ENCODE data around the gene GNB3. TPM values are rescaled to one million over a fixed set of nuclear protein-coding genes. Genes with fewer than 3 reads are reported as not detected.

The GNB3 gene
- total RNA-seq (1 to 10 TPM; 3.8 to 5.6 TPM), polyA plus RNA-seq (not detected), total RNA-seq (0 to 0.95 (median 0.41) reads per million in 6 experiments)

GRCh38 chr12:6840761-6841515 is at the start of gene GNB3:
GNB3 (plus strand) TSS chr12:6840925; CDS start chr12:6841288, 363 bp downstream.
- Mint-ChIP-seq H3K4me1 (peaks cover 0 to 1% (median 0%) of the 10 kb centered on the region in 4 donors), H3K4me3 (no peak within 1 kb of the TSS), H3K27ac (no peak within 1 kb of the TSS), H3K36me3 (peaks cover 0 to 2% (median 0%) of the 10 kb centered on the region in 3 donors), H3K27me3 (no peaks in the 10 kb centered on the region), H3K9me3 (no peaks in the 10 kb centered on the region)
- ATAC-seq (no peak), DNase-seq (no peak)
- POLR2A ChIA-PET, result interaction anchor here (2.0 kb wide), 1 partner anchor 8 kb away, joined by 4 read pairs; no protein-coding TSS in a partner anchor

DNA sequence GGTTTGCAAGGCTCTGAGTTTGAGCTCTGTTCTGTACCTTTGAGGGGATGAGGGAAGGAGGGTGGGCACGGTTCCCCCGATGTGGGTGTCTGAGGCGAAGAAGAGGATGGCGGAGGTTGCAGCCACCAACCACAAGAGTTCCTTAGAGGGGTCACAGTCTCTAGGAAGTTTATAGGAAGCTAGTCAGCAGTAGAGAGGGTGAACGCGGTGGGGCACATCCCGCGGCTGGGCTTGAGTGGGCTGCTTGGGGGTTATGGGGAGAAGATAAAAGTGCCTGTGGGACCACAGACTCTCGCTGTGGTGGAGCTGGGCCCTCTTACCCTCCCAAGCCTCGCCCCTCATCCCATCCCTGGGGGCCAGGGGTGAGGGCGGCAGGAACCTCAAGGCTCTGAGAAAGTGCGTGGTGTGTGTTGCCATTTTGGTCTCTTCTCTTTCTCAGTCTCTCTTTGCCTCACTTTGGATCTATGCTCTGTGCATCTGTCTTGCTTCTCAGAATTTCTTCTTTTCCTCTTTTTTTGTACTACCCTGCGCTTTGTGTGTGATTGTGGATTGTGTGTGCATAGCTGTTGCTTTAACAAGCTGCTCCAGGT is 48.7 kb upstream of the GNB3 start:
- Mint-ChIP-seq H3K27me3 (peaks cover 0 to 9% (median 0%) of the 10 kb centered on the region in 5 donors), H3K4me3 (peak overlapping the region; percentile 29 to 83 (median 65)), H3K9me3 (no peaks in the 10 kb centered on the region), H3K36me3 (no peaks in the 10 kb centered on the region), H3K27ac (peak overlapping the region in 9 of 10 donors; percentile 24 to 86 (median 72)), H3K4me1 (peaks cover 21 to 50% (median 39%) of the 10 kb centered on the region in 4 donors)
- DNase-seq (no peak), ATAC-seq (peak; percentile 19 to 28)
- POLR2A ChIA-PET, result interaction anchor here (0.8 to 2.7 kb wide), 7 partner anchors 9 to 160 kb away, joined by 3 to 14 read pairs (median 4); partner anchors contain the start of genes C12orf57, MLF2, PTMS and RNU7-1

DNA sequence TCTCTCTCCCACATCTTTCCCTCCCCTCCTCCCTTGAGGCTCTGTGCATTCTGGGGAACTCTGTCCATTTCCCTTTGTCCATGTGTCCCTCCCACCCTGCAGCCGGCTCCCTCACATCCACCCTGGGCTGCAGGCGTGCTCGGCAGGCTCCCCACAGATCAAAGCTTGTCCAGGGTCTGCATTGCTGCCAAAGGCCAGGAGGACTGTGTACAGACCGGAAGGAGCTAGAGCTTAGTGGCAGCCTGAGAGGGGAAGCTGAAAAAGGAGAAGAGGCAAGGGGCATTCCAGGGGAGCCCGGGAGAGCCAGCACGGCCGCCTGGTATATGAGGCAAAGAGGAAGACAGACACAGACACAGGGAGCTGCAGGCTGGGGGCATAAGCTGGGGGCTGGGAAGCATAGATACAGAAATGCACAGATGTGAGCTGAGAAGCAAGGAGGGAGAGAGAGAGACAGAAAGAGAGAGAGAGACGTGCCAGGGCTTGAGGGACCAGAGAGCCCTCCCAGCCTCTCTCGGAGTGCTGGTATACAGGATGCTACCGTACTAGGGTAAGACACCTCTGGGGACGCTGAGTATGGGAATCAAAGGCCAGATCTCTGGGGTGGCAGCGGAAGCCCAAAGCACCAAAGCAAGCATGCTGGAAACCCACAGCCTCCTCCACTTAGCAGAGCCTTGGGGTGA is 48.1 kb upstream of the GNB3 start:
- Mint-ChIP-seq H3K9me3 (no peaks in the 10 kb centered on the region), H3K27ac (peak overlapping the region; percentile 45 to 86 (median 74)), H3K4me3 (peak overlapping the region; percentile 29 to 83 (median 70)), H3K27me3 (peaks cover 0 to 12% (median 0%) of the 10 kb centered on the region in 5 donors), H3K4me1 (peaks cover 20 to 46% (median 36%) of the 10 kb centered on the region in 4 donors), H3K36me3 (no peaks in the 10 kb centered on the region)
- DNase-seq, result peak; percentile 17 to 77 (median 54)
- POLR2A ChIA-PET, result interaction anchor here (1.0 to 2.7 kb wide), 7 partner anchors 9 to 161 kb away, joined by 3 to 14 read pairs (median 4); partner anchors contain the start of genes C12orf57, MLF2, PTMS and RNU7-1
- ATAC-seq, result peak; percentile 95 to 97

DNA sequence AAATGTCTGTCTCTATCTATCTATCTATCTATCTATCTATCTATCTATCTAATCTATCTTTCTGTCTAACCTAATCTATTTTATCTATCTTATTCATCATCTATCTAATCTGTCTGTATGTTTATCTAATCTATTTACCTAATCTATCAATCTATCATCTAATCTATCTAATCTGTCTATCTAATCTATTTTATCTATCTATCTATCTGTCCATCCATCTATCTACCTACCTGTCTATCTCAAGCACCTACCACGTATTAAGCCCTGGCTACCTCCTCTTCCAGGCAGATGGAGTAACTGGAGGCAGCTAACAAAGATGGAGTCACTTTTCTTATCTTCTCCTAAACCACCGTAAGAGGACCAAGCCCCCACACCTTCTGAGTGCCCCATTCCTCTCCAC is 45.6 kb upstream of the GNB3 start:
- no peak for DNase-seq
- POLR2A ChIA-PET, result no interaction called here
- H3K4me3 Mint-ChIP-seq, result no peak overlapping the region
- no peak for ATAC-seq
- peaks cover 0 to 32% (median 8%) of the 10 kb centered on the region in 5 donors for H3K27me3 Mint-ChIP-seq
- peak overlapping the region in 1 of 10 donors; percentile 90 for H3K27ac Mint-ChIP-seq
- H3K36me3 Mint-ChIP-seq, result no peaks in the 10 kb centered on the region
- no peaks in the 10 kb centered on the region for H3K9me3 Mint-ChIP-seq
- peaks cover 15 to 30% (median 23%) of the 10 kb centered on the region in 4 donors for H3K4me1 Mint-ChIP-seq

GRCh38 chr12:6796576-6796975 is 44.1 kb upstream of the GNB3 start:
- DNase-seq, result no peak
- H3K27me3 Mint-ChIP-seq, result peaks cover 0 to 33% (median 9%) of the 10 kb centered on the region in 5 donors
- POLR2A ChIA-PET, result interaction anchor here (0.5 kb wide), 1 partner anchor 347 kb away, joined by 4 read pairs; no protein-coding TSS in a partner anchor
- H3K27ac Mint-ChIP-seq, result no peak overlapping the region
- no peaks in the 10 kb centered on the region for H3K36me3 Mint-ChIP-seq
- H3K4me1 Mint-ChIP-seq, result peaks cover 15 to 22% (median 21%) of the 10 kb centered on the region in 4 donors
- H3K4me3 Mint-ChIP-seq, result no peak overlapping the region
- no peak for ATAC-seq
- no peaks in the 10 kb centered on the region for H3K9me3 Mint-ChIP-seq

DNA sequence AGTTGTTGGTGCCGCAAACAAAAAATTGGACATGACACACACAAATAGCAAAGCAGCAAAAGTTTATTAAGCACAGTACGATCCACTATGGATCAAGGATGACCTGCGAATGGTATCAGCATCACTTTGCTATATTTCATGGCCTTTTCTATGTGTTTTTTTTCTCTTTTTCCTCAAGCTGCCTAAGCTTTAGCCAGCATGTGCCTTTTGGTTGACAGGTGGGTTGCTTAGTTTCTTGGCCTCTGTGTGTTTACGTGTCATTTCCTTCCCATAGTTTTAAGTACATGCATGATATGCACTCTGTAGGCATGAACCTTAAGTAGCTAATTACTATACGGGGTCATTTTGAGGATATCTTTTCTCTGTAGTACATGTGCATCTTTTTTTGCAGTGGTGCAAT is 41.6 kb upstream of the GNB3 start:
- Mint-ChIP-seq H3K27me3 (peaks cover 0 to 33% (median 10%) of the 10 kb centered on the region in 5 donors), H3K27ac (no peak overlapping the region), H3K4me1 (peaks cover 0 to 2% (median 0%) of the 10 kb centered on the region in 4 donors), H3K4me3 (no peak overlapping the region), H3K9me3 (no peaks in the 10 kb centered on the region), H3K36me3 (no peaks in the 10 kb centered on the region)
- DNase-seq (no peak), ATAC-seq (no peak)
- POLR2A ChIA-PET, result no interaction called here

GRCh38 chr12:6807170-6807569 is 33.6 kb upstream of the GNB3 start:
- Mint-ChIP-seq H3K4me3 (no peak overlapping the region), H3K36me3 (no peaks in the 10 kb centered on the region), H3K27ac (no peak overlapping the region), H3K9me3 (no peaks in the 10 kb centered on the region), H3K4me1 (peaks cover 0 to 2% (median 0%) of the 10 kb centered on the region in 4 donors), H3K27me3 (peaks cover 0 to 2% (median 0%) of the 10 kb centered on the region in 5 donors)
- ATAC-seq (no peak), DNase-seq (no peak)
- POLR2A ChIA-PET, result interaction anchor here (0.5 to 0.7 kb wide), 2 partner anchors 192 to 268 kb away, joined by 3 to 7 read pairs; no protein-coding TSS in a partner anchor

- Mint-ChIP-seq H3K4me1 (peaks cover 0 to 2% (median 0%) of the 10 kb centered on the region in 4 donors), H3K9me3 (no peaks in the 10 kb centered on the region), H3K4me3 (no peak overlapping the region), H3K36me3 (no peaks in the 10 kb centered on the region), H3K27ac (no peak overlapping the region), H3K27me3 (peaks cover 0 to 2% (median 0%) of the 10 kb centered on the region in 5 donors)
- no peak for DNase-seq
- no peak for ATAC-seq
- POLR2A ChIA-PET, result interaction anchor here (0.5 to 1.5 kb wide), 2 partner anchors 18 to 21 kb away, joined by 5 read pairs; no protein-coding TSS in a partner anchor
Observed at GRCh38 chr12:6809056-6809455, 31.7 kb upstream of the GNB3 start.

- H3K9me3 Mint-ChIP-seq, result no peaks in the 10 kb centered on the region
- H3K4me3 Mint-ChIP-seq, result no peak overlapping the region
- peak overlapping the region in 2 of 10 donors; percentile 27 to 57 for H3K27ac Mint-ChIP-seq
- H3K4me1 Mint-ChIP-seq, result peaks cover 0 to 2% (median 0%) of the 10 kb centered on the region in 4 donors
- H3K36me3 Mint-ChIP-seq, result no peaks in the 10 kb centered on the region
- peaks cover 0 to 3% (median 0%) of the 10 kb centered on the region in 5 donors for H3K27me3 Mint-ChIP-seq
- POLR2A ChIA-PET, result no interaction called here
- no peak for ATAC-seq
- no peak for DNase-seq
Observed at GRCh38 chr12:6810758-6811157, 30.0 kb upstream of the GNB3 start.

DNA sequence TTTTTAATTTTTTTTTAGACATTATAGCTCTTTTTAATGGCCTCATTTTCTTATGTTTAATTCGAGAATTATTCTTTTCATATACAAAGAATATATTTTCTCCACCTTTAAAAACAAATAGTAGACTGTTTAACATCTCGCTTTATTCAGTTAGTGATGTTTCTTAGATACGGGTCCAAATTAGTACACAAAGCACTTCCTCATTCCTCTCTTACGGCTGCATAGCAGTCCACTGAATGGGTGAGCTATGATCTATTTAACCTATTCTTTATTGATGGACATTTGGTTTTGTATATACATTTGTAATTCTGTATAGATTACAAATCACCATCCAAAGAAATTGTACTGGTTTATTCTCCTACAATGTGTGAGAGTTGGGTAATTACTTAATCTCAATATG is 27.4 kb upstream of the GNB3 start:
- no peaks in the 10 kb centered on the region for H3K9me3 Mint-ChIP-seq
- ATAC-seq, result no peak
- H3K27ac Mint-ChIP-seq, result no peak overlapping the region

DNA sequence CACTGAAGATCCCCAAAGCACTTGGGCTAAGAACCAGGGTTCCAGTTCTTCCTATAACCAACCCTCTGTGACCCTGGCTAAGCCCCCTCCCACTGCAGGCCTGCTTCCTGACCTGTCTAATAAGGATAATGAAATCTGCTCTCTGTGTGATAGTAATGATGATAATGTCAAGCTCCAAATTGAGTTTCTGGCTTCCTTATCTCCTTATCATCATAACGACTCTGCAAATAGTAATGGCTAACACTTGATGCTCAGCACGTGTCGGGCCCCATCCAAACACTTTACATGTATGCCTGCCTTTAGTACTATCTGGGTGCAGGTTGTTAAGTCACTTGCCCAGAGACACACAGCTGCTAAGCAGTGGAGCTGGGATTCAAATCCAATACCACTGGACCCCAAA is 24.1 kb upstream of the GNB3 start:
- Mint-ChIP-seq H3K4me3 (no peak overlapping the region), H3K4me1 (peaks cover 7 to 10% (median 9%) of the 10 kb centered on the region in 4 donors), H3K9me3 (no peaks in the 10 kb centered on the region), H3K36me3 (no peaks in the 10 kb centered on the region), H3K27me3 (peaks cover 0 to 10% (median 7%) of the 10 kb centered on the region in 5 donors), H3K27ac (no peak overlapping the region)
- DNase-seq, result no peak
- no peak for ATAC-seq
- POLR2A ChIA-PET, result no interaction called here

More for the DNA sequence above, 27.4 kb upstream of the GNB3 start:
- Mint-ChIP-seq H3K4me3 (no peak overlapping the region), H3K4me1 (peaks cover 0 to 6% (median 1%) of the 10 kb centered on the region in 4 donors), H3K36me3 (no peaks in the 10 kb centered on the region), H3K27me3 (peaks cover 0 to 3% (median 0%) of the 10 kb centered on the region in 5 donors)
- DNase-seq, result no peak
- POLR2A ChIA-PET, result interaction anchor here (0.7 kb wide), 1 partner anchor 197 kb away, joined by 4 read pairs; no protein-coding TSS in a partner anchor

- Mint-ChIP-seq H3K27me3 (peaks cover 0 to 15% (median 9%) of the 10 kb centered on the region in 5 donors), H3K27ac (peak overlapping the region in 1 of 10 donors; percentile 50), H3K36me3 (no peaks in the 10 kb centered on the region), H3K9me3 (no peaks in the 10 kb centered on the region), H3K4me1 (peaks cover 11 to 15% (median 12%) of the 10 kb centered on the region in 4 donors), H3K4me3 (no peak overlapping the region)
- DNase-seq, result no peak
- no peak for ATAC-seq
- POLR2A ChIA-PET, result interaction anchor here (0.5 kb wide), 1 partner anchor 85 kb away, joined by 3 read pairs; no protein-coding TSS in a partner anchor
Observed at GRCh38 chr12:6817098-6817497, 23.6 kb upstream of the GNB3 start.

All from naive thymus-derived CD8-positive, alpha-beta T cell (primary cell).